ENCODE results near the gene SCYL1.

The SCYL1 gene

DNA sequence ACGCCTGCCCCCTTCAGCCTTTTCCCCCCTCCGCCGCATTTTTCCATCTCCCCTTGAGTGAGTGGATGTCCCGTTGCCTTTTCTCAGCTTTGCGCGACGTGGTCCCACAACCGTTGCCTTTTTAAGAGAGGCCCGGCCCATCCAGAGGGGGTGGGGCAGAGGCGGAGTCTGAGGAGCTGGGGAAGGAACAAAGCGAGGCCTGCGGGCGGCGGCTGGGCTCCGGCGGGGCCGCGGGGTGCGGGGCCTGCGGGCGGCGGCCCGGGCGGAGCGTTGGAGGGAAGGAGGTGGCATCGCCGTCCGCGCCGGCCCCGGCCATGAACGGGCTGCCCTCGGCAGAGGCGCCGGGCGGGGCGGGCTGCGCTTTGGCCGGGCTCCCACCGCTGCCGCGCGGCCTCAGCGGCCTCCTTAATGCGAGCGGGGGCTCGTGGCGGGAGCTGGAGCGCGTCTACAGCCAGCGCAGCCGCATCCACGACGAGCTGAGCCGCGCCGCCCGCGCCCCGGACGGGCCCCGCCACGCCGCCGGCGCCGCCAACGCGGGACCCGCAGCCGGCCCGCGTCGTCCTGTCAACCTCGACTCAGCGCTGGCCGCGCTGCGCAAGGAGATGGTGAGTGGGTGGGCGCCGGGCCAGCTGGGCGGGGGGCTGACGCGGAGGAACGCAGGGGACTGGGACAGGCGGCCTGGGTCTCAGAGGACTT is 47.6 kb downstream of the SCYL1 start, which contains the start of gene FAM89B:
Gene FAM89B, plus strand, starts transcription at position 183 of the 696 bp plus-strand sequence. Its CDS starts 132 bp downstream, at position 315.
- DNase-seq: peak; percentile 83

DNA sequence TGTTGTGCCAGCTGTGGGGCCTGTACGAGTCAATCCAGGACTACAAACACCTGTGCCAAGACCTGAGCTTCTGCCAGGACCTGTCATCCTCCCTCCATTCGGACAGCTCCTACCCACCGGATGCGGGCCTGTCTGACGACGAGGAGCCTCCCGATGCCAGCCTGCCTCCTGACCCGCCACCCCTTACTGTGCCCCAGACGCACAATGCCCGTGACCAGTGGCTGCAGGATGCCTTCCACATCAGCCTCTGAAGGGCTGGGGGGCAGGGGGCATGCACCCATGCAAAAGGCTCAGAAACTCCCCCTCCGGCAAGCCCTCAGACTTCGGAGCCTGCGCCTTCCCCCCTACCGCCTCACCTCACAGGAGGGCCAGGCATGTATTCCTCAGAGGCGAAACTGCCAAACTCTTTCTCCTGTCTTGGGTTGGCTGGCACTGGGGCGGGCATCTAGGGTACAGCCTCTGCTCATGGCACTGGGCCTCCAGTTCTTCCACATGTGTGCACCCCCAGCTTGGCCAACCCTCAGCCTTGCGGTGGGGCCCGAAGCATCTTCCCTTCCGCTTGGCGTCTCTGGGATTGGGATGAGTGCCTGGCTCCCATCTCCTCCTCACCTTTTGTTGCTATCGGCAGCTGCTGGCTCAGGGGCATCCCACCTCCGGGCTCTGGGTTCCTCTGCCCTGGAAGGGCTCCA is 48.7 kb downstream of the SCYL1 start:
- DNase-seq: no peak

DNA sequence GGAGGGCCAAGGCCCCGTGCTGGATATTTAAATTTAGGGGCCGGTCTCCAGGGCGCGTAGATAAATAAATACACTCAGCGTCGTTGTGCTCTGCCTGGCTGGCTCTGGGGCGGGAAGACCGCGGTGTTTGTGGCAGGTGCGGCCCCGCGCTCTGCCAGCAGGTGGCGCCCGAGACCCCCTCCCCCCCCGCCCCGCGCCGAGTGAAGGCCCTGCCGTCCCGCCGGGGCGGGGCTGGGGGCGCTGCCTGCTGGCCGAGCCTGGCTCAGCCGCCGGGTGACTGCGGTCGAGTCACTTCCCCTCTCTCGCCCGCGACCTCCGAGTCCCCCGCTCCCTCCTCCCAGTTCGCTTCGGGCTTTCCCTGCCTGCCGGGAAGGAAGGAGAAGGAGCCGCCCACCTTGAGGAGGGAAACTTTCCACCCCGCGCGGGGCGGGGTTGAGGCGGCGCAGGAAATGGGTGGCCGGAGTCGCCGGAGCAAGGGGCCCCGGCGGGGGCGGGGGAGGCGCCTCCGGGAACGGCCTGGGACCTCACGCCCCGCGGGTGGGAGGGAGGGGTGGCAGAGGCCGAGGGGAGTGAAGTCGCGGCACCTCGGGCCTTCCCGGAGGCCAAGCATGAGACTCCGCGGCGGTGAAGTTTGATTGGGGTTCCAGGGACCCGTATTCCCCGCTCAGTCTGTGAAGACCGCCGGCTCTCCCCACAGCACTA is 49.4 kb downstream of the SCYL1 start:
- peak; percentile 79 for DNase-seq

DNA sequence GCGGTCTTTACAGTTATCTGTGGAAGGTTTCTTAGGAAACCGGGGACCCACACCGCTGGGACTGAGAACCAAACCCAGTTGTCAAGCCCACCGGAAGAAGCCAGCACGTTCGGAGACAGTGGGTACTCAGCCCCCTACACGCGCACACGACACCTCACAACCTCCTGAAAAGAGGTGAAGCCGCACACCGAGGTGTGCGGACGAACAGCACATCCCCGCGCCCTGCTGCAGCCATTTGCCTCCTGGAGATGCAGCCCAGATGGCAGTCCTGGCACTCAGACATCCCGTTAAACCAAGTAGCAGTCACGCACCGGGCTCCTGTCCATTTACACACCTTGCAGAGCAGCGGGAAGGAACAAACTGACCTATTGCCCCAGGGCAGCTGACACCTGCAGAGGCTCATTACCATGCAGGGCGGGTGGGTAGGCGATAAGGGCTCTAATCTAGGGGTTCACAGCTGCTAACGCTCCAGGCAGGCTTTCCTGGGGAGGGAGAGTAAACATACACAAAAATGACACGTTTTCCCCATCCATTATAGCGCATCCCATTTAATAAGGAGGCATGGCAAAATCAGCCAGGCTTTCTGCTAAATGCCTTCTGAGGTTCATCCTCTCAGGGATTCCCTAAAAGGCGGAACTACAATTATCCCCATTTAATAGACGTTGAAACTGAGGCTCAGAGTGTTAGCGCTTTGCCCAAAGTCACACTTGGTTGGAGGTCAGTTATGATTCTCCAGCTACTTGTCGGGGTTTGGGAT is 50.1 kb downstream of the SCYL1 start:
- no peak for DNase-seq

DNA sequence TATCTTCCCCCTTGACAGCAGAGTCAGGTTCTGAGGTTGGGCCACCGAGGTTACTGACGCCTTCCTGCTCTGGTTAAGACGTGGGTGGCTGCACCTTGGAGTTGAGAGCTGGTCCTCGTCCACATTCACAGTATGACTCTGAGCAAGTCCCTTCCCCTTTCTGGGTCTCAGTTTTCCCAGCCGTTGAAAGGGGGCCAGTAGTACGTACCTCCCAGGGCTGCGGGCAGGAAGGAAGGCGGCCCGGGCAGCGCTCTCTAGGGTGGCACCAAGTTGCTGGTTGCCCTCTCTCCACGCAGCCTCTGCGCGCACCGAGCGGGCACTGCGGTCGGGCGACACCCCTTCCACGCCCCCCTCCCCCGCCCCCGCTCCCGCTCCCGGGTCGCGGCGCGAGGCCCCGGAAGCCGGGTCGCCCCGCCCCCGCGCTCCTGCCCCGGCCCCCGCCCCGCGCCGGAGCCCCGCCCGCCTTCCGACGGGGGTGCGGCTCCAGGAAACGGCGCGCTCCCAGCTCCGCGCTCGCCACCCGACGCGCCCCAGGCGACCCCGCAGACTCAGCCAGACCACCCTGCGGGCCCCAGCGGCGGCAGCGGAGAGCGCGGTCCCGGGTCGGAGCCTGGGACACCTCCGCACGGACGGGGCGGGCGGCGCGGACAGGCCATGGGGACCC is 50.8 kb downstream of the SCYL1 start, which contains the start of gene EHBP1L1:
Gene EHBP1L1, plus strand, starts transcription at position 486 of the 664 bp plus-strand sequence. CDS start 250 bp downstream, outside the sequence.
- DNase-seq: peak; percentile 74

DNA sequence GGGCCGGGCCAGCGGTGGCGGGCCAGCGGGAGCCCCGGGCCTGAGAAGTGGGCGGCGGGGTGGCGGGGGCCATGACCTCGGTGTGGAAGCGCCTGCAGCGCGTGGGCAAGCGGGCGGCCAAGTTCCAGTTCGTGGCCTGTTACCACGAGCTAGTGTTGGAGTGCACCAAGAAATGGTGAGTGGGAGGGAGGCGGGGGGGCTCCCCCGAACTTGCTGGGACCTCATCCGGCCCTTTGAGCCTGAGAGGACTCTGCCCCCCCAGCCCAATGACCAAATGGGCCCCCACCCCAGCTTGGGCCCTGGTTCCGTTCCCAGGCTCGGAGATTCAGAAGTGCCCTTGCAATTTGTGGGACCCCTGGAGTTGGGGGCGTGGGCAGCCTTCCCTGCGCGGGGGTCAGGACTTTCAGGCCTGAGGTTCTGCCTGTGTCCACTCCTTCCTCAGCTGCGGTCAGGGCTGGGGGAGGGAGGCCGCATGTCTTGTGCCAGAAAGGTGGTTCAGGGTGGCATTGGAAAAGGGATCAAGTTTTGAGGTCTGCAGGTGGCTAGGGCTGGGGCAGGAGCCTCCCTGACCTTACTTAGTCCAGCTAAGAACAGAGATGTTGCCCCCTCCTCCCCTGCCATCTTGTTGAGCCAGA is 51.5 kb downstream of the SCYL1 start:
- no peak for DNase-seq

DNA sequence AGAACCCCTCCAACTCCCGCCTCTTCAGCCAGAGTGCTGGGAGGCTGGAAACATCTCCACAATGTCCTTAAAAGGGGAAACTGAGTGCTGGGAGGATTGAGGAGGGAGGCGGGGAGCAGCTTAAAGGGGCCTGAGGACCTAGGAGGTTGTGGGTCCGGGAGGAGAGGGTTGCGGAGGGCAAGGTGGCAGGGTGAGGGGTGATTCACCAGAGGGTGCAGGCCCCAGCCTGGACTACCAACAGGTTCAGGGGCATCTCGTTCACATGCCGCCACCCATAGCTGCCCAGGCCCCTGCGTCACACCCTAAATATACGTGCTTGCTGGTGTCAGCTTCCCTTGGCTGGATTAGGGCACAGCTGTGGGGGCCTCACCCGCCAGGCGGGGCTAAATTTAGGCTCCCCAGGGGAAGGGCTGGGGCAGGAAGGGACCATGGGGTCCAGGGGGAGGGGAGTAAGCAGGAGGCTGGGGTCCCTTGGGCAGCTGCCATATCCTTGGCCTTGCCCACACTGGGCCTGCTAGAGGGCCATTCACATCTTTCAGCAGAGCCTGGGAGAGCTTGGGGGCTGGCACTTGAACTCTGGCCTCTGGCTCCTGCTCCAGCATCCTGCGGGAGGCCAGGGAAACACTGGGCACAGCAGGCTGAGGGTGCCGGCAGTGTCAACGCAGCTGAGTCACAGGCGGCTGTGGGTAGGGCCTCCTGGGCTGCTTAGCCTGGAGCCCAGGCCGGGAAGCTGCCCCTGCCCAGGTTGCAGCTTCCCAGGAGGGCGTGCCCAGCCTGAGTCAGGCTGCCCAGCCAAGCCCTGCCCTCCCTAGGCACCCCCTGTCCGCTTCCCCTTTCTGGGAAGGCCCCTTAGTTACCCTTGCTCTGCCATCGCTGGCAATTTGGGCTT is 52.2 kb downstream of the SCYL1 start:
- DNase-seq: no peak

DNA sequence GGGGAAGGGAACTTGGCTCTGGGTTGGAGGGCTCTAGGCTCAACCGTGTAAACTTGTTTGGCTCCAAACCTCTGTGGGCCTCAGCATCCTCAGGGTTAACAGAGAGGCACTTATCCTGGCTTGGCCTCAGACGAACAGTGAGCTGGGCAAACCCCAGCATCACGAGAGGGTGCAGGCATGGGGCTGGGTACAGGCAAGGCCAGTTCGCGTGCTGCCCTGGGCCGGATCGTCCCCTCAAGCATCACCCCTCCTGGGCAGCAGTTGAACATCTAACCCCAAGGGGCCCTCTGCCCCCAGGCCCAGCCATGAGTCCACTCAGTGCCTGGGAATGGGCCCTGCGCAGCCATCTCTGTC is 52.9 kb downstream of the SCYL1 start:
- no peak for DNase-seq

DNA sequence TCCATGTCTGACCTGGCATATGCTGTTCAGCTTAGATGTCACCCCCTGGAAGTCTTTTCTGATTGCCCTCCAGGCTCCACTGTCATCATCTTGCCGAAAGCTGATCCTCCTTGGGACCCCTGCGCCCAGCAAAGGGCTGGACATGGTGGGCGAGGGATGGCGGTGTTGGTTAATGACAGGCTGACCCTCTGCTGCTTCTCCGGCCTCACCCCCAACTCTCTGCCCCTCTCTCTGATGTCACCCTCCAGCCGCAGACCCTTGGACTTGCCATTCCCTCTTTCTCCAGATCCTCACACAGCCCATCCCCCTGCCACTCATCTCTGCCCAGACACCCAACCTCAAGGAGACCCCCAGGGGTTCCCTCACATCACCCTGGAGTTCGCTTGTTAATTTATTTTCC is 53.3 kb downstream of the SCYL1 start:
- DNase-seq: no peak

DNA sequence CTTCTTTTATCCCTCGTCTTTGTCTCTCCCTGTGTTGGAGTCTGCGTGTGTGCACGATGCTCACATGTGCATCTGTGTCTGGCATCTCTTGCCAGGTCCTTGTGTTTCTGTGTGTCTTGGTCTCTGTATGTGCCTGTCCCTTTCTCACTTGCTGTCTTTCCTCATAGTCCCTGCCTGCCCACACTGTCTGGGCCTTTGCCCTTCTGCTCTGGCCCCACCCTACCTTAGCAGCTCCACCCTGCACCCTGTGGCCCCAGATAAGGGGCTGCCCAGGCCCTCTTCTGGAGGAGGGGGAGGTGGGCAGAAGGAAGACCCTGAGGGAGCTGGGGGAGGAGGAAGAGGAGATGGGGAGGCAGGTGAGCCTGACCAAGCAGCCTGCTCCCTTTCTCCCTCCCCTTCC is 53.8 kb downstream of the SCYL1 start:
- DNase-seq: no peak

DNA sequence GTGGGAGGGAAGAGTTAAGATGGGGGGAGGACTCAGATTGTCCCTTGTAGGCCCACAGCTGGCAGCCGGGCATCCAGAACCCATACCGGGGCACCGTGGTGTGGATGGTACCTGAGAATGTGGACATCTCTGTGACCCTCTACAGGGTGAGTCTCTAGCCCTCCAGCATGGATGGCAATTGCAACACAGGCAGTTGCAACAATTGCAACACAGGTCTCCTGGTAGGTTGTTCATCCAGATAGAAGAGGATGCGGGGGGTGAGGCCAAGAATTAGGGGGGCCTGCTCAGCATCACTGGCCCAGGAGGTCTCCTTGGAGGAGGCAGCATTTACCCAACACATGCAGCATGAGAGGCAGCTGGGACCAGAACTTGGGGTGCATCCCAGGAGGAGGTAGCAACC is 54.4 kb downstream of the SCYL1 start:
- no peak for DNase-seq

DNA sequence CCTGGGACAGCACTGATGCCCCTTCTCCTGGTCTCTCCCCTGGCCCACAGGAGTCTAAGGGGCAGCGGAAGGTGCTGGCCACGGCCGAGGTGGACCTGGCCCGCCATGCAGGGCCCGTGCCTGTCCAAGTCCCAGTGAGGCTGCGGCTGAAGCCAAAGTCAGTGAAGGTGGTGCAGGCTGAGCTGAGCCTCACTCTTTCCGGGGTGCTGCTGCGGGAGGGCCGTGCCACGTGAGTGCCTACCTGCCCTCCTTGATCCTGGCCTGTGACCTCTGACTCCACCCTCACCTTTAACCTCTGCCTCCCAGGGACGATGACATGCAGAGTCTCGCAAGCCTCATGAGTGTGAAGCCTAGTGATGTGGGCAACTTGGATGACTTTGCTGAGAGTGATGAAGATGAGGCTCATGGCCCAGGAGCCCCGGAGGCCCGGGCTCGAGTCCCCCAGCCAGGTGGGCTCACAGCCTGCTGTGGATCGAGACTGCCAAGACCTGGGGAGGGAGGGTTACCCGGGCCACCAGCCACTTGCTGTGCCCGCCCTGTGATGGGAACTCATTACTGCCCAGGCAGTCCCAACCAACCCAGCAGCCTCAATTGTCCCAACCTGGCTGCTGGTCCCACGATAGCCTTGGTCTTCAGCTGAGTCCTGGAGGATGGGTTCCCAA is 55.3 kb downstream of the SCYL1 start:
- DNase-seq: no peak

DNA sequence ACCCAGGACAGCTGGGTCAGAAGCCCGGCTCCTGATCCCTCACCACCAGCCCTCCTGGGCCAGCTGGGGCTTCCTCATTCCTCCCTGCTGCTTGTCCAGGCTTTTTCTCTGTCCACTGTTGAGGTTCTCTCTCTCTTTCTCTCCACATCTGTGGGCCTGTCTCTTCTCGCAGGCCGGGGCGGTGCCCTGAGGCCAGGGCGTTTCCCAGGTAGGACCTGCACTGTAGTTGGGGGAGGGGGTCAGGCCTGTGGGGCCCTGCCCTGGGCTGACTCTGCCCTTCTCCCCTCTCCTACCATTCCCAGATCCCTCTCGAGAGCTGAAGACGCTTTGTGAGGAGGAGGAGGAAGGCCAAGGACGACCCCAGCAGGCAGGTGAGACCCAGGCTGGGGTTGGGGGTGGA is 55.9 kb downstream of the SCYL1 start:
- no peak for DNase-seq

DNA sequence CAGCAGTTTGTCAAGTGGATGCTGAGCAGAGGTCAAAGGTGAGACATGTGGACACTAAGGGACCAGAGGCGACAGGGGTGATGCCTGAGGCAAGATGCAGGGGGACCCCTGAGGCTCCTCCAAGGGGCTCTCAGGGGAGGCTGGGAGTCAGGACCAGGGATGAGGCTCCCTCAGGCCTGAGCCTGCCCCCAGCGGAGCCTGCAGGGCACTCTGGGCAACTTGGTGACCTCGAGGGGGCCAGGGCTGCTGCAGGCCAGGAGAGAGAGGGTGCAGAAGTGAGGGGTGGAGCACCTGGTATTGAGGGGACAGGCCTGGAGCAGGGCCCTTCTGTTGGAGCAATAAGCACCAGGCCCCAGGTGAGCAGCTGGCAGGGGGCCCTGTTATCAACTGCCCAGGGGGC is 57.0 kb downstream of the SCYL1 start:
- DNase-seq: no peak

DNA sequence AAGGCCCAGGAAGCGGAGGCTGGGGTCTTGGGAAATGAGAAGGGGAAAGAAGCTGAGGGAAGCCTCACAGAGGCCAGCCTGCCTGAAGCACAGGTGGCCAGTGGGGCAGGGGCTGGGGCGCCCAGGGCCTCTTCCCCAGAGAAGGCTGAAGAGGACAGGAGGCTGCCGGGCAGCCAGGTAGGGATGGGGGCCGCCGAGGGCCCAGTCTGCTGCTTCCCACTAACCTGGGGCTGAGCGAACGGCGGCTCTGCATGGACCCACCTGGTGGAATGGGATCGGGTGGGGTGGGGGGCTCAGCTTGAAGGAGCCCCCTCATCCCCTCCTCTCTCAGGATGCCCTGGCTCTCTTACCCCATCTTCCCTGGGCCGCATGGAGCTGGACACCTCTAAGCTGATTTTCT is 58.7 kb downstream of the SCYL1 start:
- no peak for DNase-seq

DNA sequence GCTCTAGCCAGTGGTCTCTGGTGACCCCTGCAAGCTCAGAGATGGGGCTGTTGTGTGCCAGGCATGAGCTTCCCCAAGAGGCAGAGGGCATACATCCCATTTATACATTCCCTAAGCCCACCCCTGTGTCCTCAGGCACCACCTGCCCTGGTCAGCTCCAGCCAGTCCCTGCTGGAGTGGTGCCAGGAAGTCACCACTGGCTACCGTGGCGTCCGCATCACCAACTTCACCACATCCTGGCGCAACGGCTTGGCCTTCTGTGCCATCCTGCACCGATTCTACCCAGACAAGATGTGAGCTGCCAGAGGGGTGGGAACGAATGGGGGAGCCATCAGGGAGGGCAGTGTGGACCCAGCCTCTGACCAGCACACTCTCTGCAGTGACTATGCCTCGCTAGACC is 59.2 kb downstream of the SCYL1 start:
- DNase-seq: no peak

DNA sequence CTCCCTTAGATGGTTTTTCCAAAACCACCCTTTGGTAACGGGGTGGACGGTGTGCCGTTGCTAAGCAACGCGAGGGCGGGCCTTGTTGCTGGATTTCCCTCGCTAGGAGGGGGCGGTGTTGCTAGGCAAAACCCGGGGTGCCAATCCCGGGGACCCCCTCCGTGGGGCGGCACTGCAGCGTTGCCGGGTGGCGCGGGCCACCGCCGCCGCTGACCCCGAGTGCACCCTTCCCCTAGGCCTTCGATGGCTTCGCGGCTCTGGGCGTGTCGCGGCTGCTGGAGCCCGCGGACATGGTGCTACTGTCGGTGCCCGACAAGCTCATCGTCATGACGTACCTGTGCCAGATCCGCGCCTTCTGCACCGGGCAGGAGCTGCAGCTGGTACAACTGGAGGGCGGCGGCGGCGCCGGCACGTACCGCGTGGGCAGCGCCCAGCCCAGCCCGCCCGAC is 59.9 kb downstream of the SCYL1 start:
- DNase-seq: no peak

DNA sequence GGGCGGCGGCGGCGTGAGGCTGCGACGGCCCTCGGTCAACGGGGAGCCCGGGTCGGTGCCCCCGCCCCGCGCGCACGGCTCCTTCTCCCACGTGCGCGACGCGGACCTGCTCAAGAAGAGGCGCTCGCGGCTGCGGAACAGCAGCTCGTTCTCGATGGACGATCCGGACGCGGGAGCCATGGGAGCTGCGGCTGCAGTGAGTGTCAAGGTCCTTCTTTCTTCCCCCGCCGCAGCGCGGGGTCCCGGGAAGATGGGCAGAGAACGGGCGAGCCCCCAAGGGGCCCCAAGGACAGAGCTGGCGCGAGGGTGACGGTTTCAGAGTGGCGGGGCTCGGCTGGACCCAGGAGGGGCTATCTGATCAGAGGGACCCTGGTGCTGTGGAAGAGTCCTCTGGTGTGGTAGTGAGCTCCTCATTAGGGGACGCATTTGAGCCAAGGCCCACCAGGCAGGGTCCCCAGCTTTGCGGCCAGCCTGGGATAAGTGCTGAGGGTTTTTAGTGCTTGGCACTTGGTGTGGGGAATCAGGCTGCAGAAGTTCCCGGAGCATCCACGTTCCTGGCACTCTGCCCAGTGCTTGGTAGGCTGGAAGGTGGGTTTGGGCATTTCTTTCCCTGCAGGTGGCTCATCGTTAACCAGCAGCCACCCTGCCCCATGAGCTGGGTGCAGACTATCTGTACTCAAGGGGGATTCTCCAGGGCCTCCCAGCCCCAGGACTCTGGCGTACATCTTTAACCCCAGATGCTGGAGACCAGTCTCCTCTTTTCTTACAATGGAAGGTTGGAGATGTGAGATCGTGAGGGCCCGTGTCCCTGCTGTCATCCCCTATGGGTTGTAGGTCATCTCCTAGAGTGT is 60.7 kb downstream of the SCYL1 start:
- no peak for DNase-seq

DNA sequence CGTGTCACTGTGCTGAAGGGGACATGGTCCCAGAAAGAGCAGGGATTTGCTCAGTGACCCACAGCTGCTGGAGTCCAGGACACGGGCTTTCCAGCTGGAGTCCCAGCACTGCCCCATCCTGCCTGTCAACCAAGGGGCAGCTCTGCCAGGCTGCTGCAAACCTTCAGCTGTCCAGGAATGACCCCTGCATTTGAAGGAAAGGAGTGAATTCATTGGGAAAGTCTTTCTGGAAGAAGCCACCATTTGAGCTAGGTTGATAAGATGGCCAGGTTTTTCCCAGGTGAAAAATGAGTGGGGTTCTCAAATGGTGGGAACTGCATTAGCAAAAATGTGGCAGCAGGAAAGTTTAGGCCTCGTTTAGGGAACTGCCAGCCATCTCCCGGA is 61.4 kb downstream of the SCYL1 start:
- DNase-seq: no peak
